Kidney (tissue), 14 donors: ENCODE data around the gene PPARGC1A. TPM values are rescaled to one million over a fixed set of nuclear protein-coding genes. Genes with fewer than 3 reads are reported as not detected.
A peak's percentile ranks its signal among the peaks of the same experiment; 100 is the strongest.

ENCODE experiments used
- DNase-seq, 5 donors: peaks; one replicate each; pipeline ENCODE4 v3.0.0-alpha.2; 2013 to 2020
- FAIRE-seq: peaks from 2 replicates; lab custom pipeline; 2012; peaks lifted over from hg19 to GRCh38; lab: Jason Lieb, UNC
- H3K27ac ChIP-seq, 2 donors: one replicate each; pipeline ENCODE4 v1.7.0; 2013; ENCODE audit warnings: low read depth in 2 of 2, low read length in 2 of 2, inconsistent platforms in 1 of 2
- H3K27me3 ChIP-seq: one replicate; pipeline ENCODE4 v1.7.1; 2013; ENCODE audit warnings: low read length, inconsistent platforms; ENCODE audit not compliant: control insufficient read depth, insufficient read depth
- H3K36me3 ChIP-seq, 3 donors: one replicate each; pipeline versions ENCODE4 v1.7.0 to v1.7.1; 2013; ENCODE audit warnings: low read length in 3 of 3, control low read depth in 1 of 3, inconsistent platforms in 1 of 3; ENCODE audit not compliant: insufficient read depth in 3 of 3, control insufficient read depth in 2 of 3
- H3K4me1 ChIP-seq, 3 donors: one replicate each; pipeline versions ENCODE4 v1.7.0 to v1.7.1; 2013; ENCODE audit warnings: low read length in 3 of 3, inconsistent platforms in 1 of 3, low read depth in 1 of 3; ENCODE audit not compliant: control insufficient read depth in 2 of 3, insufficient read depth in 2 of 3
- H3K4me3 ChIP-seq, 3 donors: one replicate each; pipeline versions ENCODE4 v1.7.0 to v1.8.1; 2013; ENCODE audit warnings: low read length in 3 of 3, control low read depth in 1 of 3, inconsistent platforms in 1 of 3
- H3K9ac ChIP-seq, 3 donors: one replicate each; pipeline versions ENCODE4 v1.7.0 to v1.7.1; 2013; ENCODE audit warnings: low read length in 3 of 3, control low read depth in 1 of 3, inconsistent platforms in 1 of 3
- H3K9me3 ChIP-seq, 3 donors: one replicate each; pipeline versions ENCODE4 v1.7.0 to v1.7.1; 2013; ENCODE audit warnings: low read length in 3 of 3, control low read depth in 1 of 3, inconsistent platforms in 1 of 3; ENCODE audit not compliant: control insufficient read depth in 2 of 3, insufficient read depth in 1 of 3
- CTCF ChIP-seq: IDR thresholded peaks from 3 replicates; pipeline ENCODE4 v1.5.1; 2012; ENCODE audit warnings: mild to moderate bottlenecking, moderate library complexity, borderline replicate concordance; ENCODE audit not compliant: insufficient read depth; ENCODE audit errors: extremely low read depth
- intact Hi-C: fragments of 100-400 bp; cut with DNase I; formaldehyde crosslinking; loops from one replicate; pipeline ENCODE4 v1.11.1; 2022
- polyA plus RNA-seq: library from polyadenylated mRNA; stranded (reverse); fragments of 350-450 nt; fragmentation: Illumina TruSeq; extraction: RNeasy Lipid Tissue Mini Kit (QIAGEN cat#74804); gene quantifications from one replicate; pipeline ENCODE4 v1.2.3, GENCODE V29; 2014; ENCODE audit warnings: low read depth, low replicate concordance; ENCODE audit not compliant: insufficient read depth
- total RNA-seq: library from RNA; stranded (reverse); fragmentation: NEBNext Ultra II Directional; extraction: Animal tissue kit (Norgen Biotek cat#: 25700); gene quantifications from one replicate; pipeline ENCODE4 v1.2.1, GENCODE V29; 2021
- donor health status: control.
- donor health status: control.
- donor health status: control.
- donor health status: control.
- donor health status: control.
- donor health status: DM: yes; HTN: yes; CAD: no.
- donor health status: Normal renal cell carcinoma (clear cell type).

PPARGC1A gene
- total and polyA plus RNA-seq, 2 donors from 2014 or later, result 22.8 to 80.8 TPM

GRCh38 chr4:23818097-23818885 lies 71.6 kb downstream of the PPARGC1A start:
- no peak for TF ChIP-seq CTCF
- Histone ChIP-seq H3K4me3 (no peak overlapping the region), H3K27ac (no peak overlapping the region), H3K36me3 (peaks cover 0 to 35% (median 20%) of the 10 kb centered on the region in 3 donors), H3K9ac (no peak overlapping the region), H3K27me3 (no peaks in the 10 kb centered on the region), H3K9me3 (no peaks in the 10 kb centered on the region), H3K4me1 (peaks cover 0 to 5% (median 4%) of the 10 kb centered on the region in 3 donors)
- no peak for FAIRE-seq
- DNase-seq, result peak in 2 of 5 donors; percentile 18 to 24
- intact Hi-C loops, result no loop called here

- peak overlapping the region in 1 of 2 donors; percentile 14 for H3K27ac ChIP-seq
- H3K27me3 ChIP-seq, result no peaks in the 10 kb centered on the region
- H3K4me3 ChIP-seq, result no peak overlapping the region
- no peaks in the 10 kb centered on the region for H3K9me3 ChIP-seq
- FAIRE-seq (no peak), DNase-seq (peak in 3 of 5 donors; percentile 15 to 71 (median 69))
- no peak overlapping the region for H3K9ac ChIP-seq
- intact Hi-C loops, result no loop called here
- H3K36me3 ChIP-seq, result peaks cover 0 to 32% (median 18%) of the 10 kb centered on the region in 3 donors
- H3K4me1 ChIP-seq, result peaks cover 0 to 5% (median 4%) of the 10 kb centered on the region in 3 donors
- TF ChIP-seq CTCF, result no peak
Measured at GRCh38 chr4:23814996-23815660, 74.7 kb downstream of the PPARGC1A start.

GRCh38 chr4:23814587-23814986 lies 75.3 kb downstream of the PPARGC1A start:
- intact Hi-C loops, result no loop called here
- H3K27me3 ChIP-seq, result no peaks in the 10 kb centered on the region
- no peaks in the 10 kb centered on the region for H3K9me3 ChIP-seq
- no peak overlapping the region for H3K4me3 ChIP-seq
- peaks cover 0 to 32% (median 18%) of the 10 kb centered on the region in 3 donors for H3K36me3 ChIP-seq
- DNase-seq, result no peak
- H3K4me1 ChIP-seq, result peaks cover 0 to 5% (median 4%) of the 10 kb centered on the region in 3 donors
- no peak overlapping the region for H3K27ac ChIP-seq
- TF ChIP-seq CTCF, result no peak
- no peak overlapping the region for H3K9ac ChIP-seq
- no peak for FAIRE-seq
